NCI-H128 (cell line): Measurements from ENCODE around the gene SESN1.
"Not testable (repeated sequence)": the region's sequence is repeated elsewhere in the genome, so short reads cannot be mapped to it uniquely, and the experiment has no call there.

Experiments
- DNase-seq: peaks from one replicate; lab custom pipeline; 2025; ENCODE audit not compliant: unreplicated experiment; lab: John Stamatoyannopoulos, UW

The SESN1 gene

DNA sequence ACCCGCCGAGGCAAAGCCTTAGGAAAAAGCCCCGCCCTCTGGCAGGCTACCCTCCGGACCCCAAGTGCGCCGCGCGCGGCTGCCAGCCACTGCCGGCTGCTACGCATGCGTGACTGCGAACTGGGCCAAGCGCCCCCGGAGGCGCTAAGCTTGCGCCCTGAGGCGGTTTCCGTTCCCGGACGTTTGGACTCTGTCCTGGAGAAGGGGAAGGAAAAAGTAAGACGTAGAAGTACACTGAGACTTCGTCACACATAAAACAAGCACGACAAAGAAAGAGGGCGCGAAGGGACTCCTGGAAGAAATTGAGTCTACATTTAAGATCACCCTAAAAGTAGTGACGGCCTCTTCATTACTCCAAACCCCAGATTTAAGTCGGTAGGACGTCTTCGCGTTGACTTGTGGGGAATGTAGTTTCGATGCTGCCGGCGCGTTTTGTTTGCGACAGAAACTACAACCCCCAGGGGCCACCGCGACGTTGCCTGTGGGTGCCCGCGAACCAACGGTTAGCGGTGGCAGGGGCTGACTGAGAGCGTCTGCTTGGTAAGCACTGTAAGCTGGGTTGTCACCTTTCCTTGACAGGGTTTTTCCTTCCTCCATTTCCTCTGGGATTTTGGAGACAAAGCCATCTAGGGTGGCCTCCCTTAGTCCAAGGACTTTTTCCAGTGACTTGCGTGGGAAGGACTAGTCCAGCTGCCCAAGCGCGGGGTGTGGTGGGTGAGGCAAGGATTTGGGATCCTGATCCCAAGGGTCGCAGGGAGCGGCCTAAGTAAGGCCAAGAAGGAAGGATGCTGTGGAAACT lies 589 bp upstream of the SESN1 start, which contains the start of gene CEP57L1:
Gene CEP57L1, plus strand, starts transcription at position 472 of the 799 bp plus-strand sequence. CDS start 49,715 bp downstream, outside the sequence.
- DNase-seq, result peak; percentile 94

DNA sequence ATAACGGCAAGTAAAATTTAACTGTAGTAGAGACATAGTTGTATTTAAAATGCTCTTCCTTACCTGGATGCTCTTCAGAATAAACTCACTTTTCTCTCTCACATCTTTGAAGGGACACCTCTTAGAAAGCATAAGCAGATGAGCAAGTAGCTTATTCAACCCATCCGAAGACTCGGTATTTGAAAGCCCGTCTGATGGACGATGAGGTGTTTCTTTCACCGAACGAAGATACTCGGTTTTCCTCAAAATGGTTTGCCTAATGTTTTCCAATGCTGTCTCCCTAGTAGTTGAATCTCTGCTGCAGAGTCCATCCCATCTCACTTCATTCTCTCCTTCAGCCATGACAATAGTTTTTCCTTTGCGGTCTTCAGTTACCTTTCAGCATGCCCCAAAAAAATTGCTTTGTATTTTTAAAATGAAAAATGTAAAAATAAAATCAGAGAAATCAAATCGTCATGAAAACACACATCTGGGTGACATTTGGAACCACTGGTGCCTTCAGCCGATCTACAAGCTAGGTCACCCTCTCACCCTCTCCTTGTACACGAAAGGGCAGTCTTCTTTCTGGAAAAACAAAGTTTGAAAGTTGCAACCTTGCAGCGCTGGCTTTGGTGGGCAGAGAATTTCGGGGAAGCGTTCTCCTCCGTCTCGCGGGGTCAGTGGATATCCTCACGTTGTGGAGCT lies 772 bp downstream of the SESN1 start:
- no peak for DNase-seq

DNA sequence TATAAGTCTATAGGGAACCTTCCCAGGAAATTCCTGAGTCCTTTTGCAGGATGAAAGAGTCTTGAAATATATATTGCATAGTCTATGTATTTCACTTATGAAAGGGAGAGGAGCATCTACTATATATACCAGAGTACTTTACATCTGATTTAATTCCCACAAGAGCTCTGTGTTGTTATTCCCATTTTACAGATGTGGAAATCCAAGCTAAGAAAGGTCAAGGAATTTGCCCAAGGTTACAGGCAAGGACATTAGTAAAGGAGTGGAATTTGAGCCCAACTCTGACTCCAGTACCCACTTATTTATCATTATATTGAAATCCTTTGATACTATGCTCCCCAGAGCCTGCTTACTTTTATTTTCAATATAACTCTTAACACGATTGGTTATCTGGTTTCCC lies 2.6 kb downstream of the SESN1 start:
- no peak for DNase-seq

DNA sequence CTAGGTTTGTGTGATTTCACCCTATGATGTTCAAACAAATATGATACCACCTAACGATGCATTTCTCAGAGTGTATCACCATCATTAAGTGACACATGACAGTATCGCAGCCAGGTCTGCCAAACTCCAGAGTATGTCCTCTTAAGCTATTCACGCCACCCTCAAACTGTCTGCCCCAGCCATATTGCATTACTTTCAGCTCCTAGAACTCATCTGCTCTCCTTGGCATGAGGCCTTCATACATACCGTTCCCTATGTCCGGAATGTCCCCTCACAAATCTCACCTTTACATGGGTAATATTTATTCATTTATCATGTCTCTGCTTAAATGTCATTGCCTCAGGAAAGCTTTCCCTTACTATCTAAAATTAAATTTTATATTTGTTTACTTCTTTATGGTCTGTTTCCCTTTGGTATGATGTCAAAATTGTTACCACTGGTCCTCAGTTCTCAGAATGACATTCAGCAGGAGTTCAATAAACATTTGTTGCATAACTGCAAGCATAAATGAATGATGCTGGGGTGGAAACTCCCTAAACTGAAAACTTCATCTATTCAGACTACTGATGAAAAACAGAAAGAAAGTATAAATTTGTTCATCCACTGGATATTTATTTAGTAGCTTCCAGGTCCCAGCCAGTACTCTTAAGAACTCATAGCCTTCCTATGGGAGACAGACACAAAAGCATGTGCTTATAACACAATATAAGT lies 3.2 kb downstream of the SESN1 start:
- DNase-seq, result no peak

DNA sequence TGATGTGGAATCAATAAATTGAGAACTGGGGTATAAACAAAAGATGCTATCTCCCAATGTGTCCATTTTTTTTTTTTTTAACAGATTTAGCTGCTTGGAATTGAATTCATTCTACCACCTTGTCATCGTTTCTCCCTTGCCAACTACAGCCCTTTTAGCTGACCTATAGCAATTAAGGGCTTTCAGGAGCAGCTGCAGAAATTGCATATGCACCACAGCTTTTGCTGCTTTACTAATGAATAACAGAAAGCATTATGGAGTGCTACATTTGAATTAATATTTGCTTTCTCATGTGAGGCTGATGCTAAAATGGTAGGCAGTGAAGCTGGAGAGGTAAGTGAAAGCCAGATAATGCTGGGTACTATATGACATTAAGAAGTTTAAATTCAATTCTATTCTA lies 5.7 kb downstream of the SESN1 start:
- no peak for DNase-seq

DNA sequence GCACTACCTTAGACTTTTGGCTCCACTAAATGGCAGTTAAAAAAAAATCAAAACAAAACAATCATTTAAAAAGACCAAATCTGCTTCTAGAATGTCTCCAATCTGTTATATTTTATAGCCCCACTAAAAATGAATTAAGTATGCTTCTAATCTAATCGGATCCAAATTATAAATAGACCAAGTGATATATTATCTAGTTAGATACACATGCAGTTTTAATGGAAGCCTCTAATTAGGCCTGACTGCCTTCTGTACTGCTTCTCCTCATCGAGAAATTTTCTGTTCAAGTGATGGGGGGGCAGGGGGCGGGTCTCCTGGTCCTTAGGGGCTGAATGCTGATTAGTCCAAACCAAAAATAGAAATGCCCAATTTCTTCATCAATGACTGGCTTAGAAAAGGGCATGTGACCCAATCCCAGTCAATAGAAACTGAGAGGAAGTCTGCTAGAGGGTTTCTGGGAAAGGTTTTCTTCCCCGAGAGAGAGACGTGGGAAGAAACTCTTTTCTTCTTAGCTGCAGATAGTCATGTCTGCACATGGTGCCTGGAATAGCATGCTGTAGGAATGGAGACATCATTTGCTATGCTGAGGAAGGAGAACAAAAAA lies 6.9 kb downstream of the SESN1 start:
- no peak for DNase-seq

DNA sequence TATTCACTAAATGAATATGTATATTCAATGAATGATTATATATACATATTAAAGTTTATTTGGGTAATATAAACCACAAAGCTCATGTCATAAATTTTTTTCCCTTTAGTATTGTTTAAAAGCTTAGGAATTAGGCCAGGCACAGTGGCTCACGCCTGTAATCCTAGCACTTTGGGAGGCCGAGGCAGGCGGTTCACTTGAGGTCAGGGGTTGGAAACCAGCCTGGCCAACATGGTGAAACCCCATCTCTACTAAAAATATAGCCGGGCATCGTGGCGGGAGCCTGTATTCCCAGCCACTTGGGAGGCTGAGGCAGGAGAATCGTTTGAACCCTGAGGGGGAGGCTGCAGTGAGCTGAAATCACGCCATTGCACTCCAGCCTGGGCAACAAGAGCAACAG lies 10.5 kb downstream of the SESN1 start:
- DNase-seq, result not testable (repeated sequence)

DNA sequence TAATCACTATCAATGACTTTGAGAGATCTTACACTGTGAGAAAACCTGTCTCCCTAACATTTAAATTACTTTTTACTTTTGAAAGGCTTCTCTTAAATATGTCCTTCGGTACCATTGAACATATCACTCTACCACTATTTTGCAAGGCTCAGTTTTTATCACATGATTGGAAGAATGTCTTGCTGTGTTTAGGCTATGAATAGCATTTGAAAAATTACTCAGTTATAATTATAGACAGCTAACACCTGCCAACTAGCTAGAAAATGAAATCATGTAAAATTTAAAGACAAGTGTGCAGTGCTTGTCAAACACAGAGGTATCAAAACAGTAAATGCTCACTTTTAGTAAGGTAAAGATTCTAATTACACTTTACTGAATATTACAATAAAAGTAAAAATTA lies 11.0 kb downstream of the SESN1 start:
- no peak for DNase-seq

DNA sequence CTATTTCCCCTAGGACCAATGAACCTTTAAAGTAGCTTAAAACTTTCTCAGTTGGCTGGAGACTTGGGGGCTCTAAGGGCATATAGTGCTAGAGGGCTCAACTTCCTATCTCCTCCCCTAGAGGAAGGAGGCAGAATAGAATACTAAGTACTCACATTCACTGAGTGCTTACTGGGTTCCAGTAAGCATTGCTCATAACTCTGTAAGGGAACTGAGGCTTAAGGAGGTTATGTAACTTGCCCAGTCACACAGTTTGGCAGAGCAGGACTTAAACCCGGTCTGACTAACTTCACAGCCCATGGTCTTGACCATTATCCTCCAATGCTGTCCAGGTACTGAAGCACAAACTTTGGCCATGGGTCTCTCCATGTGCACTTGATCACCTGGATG lies 12.5 kb downstream of the SESN1 start:
- DNase-seq, result no peak

DNA sequence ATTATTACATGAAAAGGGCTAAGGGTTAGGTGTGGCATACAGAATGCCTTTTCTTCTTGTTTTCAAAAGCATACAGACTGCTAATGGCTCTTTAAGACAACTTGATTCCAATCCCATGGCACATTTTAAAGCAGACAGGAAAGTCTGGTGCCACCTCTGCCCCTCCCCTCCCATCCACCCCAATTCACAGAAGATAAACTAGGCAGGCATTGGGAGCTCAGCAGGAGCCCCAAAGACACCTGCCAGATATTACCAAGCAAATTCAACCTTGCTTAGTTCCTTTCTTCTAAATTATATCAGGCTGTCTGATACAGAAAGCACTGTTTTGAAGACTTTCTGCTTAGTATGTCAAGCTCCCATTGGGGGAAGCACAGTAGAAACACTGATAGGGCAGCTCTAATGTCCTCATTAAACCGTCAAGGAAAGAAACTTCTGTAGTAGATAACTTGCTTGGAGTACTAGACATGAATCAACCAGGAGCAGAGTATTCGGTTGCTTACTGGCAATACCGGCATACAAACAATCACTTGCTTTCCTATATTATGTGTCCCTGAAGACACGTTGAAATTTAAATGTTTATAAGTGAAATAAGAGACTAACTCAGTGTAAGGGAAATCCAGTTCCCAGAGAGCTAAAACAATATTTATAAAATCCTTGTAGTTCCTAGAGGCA lies 13.0 kb downstream of the SESN1 start:
- DNase-seq, result no peak

DNA sequence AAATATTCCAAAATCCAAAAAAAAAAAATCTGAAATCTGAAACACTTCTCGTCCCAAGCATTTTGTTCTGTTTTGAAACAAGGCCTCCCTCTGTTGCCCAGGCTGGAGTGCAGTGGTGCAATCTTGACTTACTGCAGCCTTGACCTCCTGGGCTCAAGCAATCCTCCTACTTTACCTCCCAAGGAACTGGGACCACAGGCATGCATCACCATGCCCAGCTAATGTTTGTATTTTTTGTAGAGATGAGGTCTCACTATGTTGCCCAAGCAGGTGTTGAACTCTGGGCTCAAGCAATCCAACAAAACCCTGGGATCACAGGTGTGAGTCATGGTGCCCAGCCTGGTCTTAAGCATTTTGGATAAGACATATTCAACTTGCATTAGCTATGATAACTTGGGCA lies 13.6 kb downstream of the SESN1 start:
- no peak for DNase-seq

DNA sequence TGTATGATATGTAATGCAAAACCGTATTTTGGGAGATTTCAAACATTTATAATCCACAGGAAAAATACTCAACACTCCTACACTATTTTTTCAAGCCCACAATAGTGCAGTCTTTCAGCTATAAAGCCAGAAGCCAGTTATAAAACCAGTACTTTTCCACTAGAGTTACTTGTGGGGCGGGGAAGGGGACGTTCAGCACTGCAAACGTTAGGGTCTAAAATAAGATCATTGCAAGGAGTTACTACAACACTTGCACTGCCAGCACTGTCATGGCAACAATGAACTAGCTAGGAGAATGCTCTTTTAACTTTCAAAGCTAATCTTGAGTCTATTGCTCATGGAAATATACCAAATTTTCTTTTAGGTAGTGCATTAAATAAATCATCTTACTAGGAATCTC lies 14.7 kb downstream of the SESN1 start:
- DNase-seq, result no peak

DNA sequence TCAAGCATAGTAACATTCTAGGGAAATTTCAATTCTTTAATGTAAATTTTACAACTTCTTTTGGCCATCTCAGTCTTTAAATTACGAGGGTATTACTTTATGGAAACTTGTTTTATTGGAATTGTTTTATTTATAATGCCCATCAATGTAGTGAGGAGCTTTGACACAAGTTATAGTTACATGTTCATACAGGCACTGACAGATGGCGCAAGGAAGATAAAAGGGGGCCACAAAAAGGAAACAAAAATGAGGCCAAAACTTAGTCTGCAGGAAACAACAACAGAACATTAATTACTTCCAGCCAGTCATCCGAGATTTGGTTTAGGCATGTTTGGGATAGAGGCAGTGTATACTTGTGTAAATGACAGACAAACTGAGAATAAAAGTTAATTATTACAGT lies 18.3 kb downstream of the SESN1 start:
- DNase-seq, result no peak

DNA sequence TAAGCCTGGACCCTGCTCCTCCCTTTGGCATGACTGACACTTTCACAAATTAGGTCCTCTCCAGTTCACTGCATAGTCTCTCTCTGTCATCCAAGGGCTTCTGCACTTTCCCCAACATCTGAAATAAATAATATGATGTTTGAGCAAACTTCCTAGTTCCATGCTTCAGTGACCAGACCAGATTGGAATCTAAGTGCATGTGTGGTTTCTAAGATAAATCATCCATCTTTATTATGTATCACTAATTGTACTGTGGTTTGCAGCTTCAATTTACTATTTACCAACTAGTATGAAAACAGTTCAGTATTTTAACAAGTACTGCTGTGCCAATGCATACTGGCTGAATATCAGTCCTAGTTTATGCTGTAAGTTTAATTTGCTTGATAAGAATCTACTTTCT lies 18.7 kb downstream of the SESN1 start:
- no peak for DNase-seq

DNA sequence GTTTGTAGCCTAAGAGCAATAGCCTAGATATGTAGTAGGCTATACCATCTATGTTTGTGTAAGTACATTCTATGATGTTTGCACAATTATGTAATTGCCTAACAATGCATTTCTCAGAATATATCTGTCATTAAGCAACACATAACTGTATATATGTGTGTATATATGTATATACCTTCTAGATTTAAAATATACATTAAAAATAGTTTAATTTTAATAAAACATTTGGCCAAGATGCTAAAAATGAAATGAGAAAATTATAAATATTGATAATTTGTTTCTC lies 20.6 kb downstream of the SESN1 start:
- no peak for DNase-seq

DNA sequence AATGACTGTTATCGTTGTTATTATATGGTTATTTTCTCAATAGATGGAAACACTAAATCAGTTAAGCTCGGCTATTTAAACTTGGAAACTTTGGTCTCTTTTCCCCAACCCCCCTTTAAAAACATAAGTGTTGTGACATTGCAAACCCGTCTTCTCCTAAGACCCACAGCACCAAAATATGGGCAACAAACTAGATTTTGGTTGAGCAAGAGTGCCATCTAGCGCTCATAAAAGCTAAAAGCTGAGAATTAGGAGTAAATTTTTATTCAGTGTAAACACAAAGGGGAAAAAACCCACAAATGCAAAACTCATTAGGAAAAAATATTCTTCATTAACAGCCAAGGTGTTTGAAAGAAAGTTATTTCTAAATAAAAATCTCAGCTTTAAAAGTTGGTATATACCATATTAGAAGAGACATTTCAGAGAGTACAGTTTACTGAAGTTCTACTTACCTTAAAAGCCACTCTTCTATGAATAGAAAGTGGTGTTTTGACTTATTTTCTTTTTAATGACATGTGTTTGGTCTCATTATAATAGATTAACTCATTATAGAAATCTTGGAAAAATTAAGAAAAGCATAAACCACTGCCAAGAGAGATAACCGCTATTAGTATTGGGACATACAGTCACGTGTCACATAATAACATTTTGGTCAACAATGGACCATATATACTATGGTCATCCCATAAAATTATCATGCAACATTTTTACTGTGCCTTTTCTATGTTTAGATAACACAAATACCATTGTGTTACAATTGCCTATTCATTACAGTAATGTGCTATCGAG lies 21.1 kb downstream of the SESN1 start:
- peak; percentile 53 for DNase-seq

DNA sequence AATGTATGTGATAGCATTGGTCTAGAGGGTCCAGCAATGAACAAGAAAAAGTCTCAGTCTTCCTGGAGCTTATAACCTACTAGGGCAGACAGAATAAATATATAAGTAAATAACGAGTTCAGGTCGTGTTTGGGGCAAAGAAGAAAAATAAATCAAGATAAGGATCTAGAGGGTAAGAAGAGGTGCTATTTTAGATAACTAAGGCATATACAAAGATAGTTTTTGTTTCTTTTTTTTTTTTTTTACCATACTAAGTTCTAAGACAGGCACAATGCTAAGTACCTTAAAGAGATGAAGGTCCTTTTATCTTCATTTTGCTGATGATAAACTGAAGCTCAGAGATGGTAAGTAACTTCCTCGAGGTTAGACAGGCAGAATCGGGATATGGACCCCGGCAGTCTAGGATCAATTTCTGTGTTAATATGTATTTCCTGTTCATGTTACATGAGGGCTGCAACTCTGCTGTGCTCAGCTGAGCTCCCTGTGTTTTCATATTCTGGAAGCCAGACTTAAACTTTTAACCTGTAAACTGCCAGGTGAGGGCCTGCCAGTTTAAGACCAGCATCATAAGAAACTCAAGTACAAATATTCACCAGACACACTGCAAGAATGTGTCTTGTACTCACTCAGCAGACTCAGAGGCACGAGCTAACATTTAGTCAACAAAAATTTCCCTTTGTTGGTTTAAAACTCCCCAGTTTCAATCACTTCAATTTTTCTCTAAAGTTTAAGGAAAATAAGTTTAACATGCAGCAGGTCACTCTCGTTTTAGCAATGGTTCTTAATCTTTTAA lies 23.3 kb downstream of the SESN1 start:
- no peak for DNase-seq

DNA sequence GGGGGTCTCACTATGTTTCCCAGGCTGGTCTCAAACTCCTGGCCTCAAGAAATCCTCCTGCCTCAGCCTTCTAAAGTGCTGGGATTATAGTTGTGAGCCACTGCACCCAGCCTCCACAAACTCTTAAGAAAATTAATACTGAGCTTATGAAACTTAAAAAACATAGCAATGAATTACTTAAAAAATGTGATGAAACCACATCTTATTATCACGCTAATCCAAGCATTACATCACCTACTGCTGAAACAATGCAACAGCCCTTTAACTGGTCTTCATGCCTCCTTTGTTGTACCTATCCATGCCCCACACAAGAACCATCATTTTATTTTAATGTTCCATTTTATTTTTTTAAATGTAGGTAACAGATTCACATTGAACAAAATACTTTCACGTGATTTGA lies 24.9 kb downstream of the SESN1 start:
- no peak for DNase-seq

DNA sequence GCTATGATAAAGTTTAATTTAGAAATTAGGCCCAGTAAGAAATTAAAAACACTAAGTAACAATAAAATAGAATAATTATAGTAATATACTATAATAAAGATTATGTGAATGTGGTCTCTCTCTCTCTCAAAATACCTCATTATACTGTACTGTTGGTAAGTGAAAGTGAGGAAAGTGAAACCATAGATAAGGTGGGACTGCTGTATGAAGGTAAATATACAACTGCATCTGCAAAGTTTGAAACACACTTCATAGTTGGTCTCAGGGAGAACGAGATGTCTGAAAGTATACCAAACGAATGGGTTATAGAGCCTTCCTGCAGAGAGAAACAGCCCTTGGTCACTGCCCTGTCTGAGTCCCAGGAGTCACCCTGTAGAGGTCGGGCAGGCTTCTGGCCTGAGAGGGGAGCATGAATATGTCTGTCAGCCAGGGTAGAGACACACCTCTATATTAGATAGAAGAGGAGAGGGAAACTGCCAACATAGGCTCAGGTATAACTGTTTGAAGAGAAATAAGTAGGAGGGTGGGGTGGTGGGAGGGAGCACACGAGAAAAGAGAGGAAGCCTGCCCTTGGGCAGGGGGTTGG lies 31.8 kb downstream of the SESN1 start:
- DNase-seq, result no peak
